CD14-positive monocyte (primary cell): ENCODE data around the gene IMPA2. TPM values are rescaled to one million over a fixed set of nuclear protein-coding genes. Genes with fewer than 3 reads are reported as not detected.

Source experiments
- DNase-seq, 3 donors: peaks; one replicate each; pipeline ENCODE4 v3.0.0-alpha.2; 2011 to 2022
- H2AFZ ChIP-seq: 2 replicates; pipeline ENCODE4 v1.6.0; 2012; ENCODE audit warnings: mild to moderate bottlenecking, low read depth, low read length, inconsistent platforms; ENCODE audit not compliant: insufficient read depth, poor library complexity, severe bottlenecking
- H3K27ac ChIP-seq, 2 donors: 1 replicate in 1 of 2; 2 replicates in 1 of 2; pipeline ENCODE4 v1.5.1; 2012 to 2013; ENCODE audit warnings: low read length in 2 of 2, control low read depth in 1 of 2, inconsistent platforms in 1 of 2, low read depth in 1 of 2, mild to moderate bottlenecking in 1 of 2
- H3K27me3 ChIP-seq, 2 donors: one replicate each; pipeline versions ENCODE4 v1.6.0 to v1.6.1; 2011 to 2013; ENCODE audit warnings: low read length in 2 of 2; ENCODE audit not compliant: control insufficient read depth in 2 of 2, insufficient read depth in 2 of 2
- H3K36me3 ChIP-seq, 2 donors: replicated peaks in 1 of 2; 1 replicate in 1 of 2; 2 replicates in 1 of 2; pipeline versions ENCODE4 v1.5.1 to v1.6.1; 2012 to 2013; ENCODE audit warnings: low read length in 2 of 2, control low read depth in 1 of 2, inconsistent platforms in 1 of 2, mild to moderate bottlenecking in 1 of 2; ENCODE audit not compliant: insufficient read depth in 2 of 2, control insufficient read depth in 1 of 2
- H3K4me1 ChIP-seq, 2 donors: 1 replicate in 1 of 2; 2 replicates in 1 of 2; pipeline versions ENCODE4 v1.5.1 to v1.6.1; 2012 to 2013; ENCODE audit warnings: low read length in 2 of 2, control low read depth in 1 of 2, inconsistent platforms in 1 of 2, mild to moderate bottlenecking in 1 of 2, moderate library complexity in 1 of 2; ENCODE audit not compliant: insufficient read depth in 2 of 2, control insufficient read depth in 1 of 2
- H3K4me2 ChIP-seq: replicated peaks from 2 replicates; pipeline ENCODE3; 2012; ENCODE audit warnings: low read length, moderate library complexity, mild to moderate bottlenecking; ENCODE audit not compliant: poor library complexity, severe bottlenecking; ENCODE audit errors: extremely low read depth
- H3K4me3 ChIP-seq, 3 experiments: fragments of 200-600 bp in 1 of 3; sonication (generic) in 1 of 3; replicated peaks in 1 of 3; 1 replicate in 2 of 3; 2 replicates in 1 of 3; pipeline ENCODE4 v1.5.1; 2011 to 2013; ENCODE audit warnings: low read length in 3 of 3, mild to moderate bottlenecking in 3 of 3, control low read depth in 2 of 3, low read depth in 2 of 3, inconsistent platforms in 1 of 3, moderate library complexity in 1 of 3
- H3K79me2 ChIP-seq: 2 replicates; pipeline ENCODE4 v1.6.0; 2012; ENCODE audit warnings: mild to moderate bottlenecking, control low read depth, inconsistent platforms, low read length, moderate library complexity; ENCODE audit not compliant: insufficient read depth
- H3K9ac ChIP-seq: 2 replicates; pipeline ENCODE4 v1.6.0; 2017; ENCODE audit warnings: low read length, mild to moderate bottlenecking; ENCODE audit not compliant: insufficient read depth, poor library complexity, severe bottlenecking
- H3K9me3 ChIP-seq, 2 donors: replicated peaks in 1 of 2; 1 replicate in 1 of 2; 2 replicates in 1 of 2; pipeline versions ENCODE4 v1.5.1 to v1.6.1; 2012 to 2013; ENCODE audit warnings: low read length in 2 of 2, control low read depth in 1 of 2; ENCODE audit not compliant: control insufficient read depth in 1 of 2, insufficient read depth in 1 of 2
- H4K20me1 ChIP-seq: 2 replicates; pipeline ENCODE4 v1.6.0; 2012; ENCODE audit warnings: mild to moderate bottlenecking, low read length, control low read depth, moderate library complexity; ENCODE audit not compliant: insufficient read depth
- H3K27ac Mint-ChIP-seq, 7 donors: one replicate each; pipeline ENCODE4 v1.8.0; 2020; ENCODE audit warnings: mild to moderate bottlenecking in 7 of 7, mixed read lengths in 7 of 7, moderate library complexity in 6 of 7, inconsistent platforms in 2 of 7
- H3K27me3 Mint-ChIP-seq, 3 donors: one replicate each; pipeline ENCODE4 v1.8.0; 2021 to 2022; ENCODE audit warnings: low read depth in 3 of 3, mild to moderate bottlenecking in 3 of 3, mixed read lengths in 3 of 3, moderate library complexity in 3 of 3, inconsistent platforms in 1 of 3
- H3K36me3 Mint-ChIP-seq, 2 donors: one replicate each; pipeline ENCODE4 v1.8.0; 2020; ENCODE audit warnings: mixed read lengths in 2 of 2, inconsistent platforms in 1 of 2, mild to moderate bottlenecking in 1 of 2
- H3K4me1 Mint-ChIP-seq: one replicate; pipeline ENCODE4 v1.8.0; 2020; ENCODE audit warnings: mild to moderate bottlenecking, mixed read lengths
- H3K4me3 Mint-ChIP-seq, 2 donors: one replicate each; pipeline ENCODE4 v1.8.0; 2020; ENCODE audit warnings: mild to moderate bottlenecking in 2 of 2, mixed read lengths in 2 of 2, moderate library complexity in 1 of 2
- H3K9me3 Mint-ChIP-seq, 7 donors: one replicate each; pipeline ENCODE4 v1.8.0; 2020 to 2022; ENCODE audit warnings: mixed read lengths in 7 of 7, mild to moderate bottlenecking in 6 of 7, moderate library complexity in 6 of 7, inconsistent platforms in 2 of 7
- WGBS: methylation state at CpG from one replicate; pipeline ENCODE4 v1.1.5; 2013; ENCODE audit warnings: missing lambda C conversion rate; ENCODE audit not compliant: insufficient coverage; 5-methylcytosine and 5-hydroxymethylcytosine counted together
- intact Hi-C, 2 donors: fragments of 100-400 bp; cut with micrococcal nuclease; formaldehyde crosslinking; loops; one replicate each; pipeline versions ENCODE4 v1.15.0 to v1.15.1; 2023
- polyA plus RNA-seq, 3 donors: library from polyadenylated mRNA; depleted of rRNA in 1 of 3; unstranded in 2 of 3; stranded (reverse) in 1 of 3; fragments of 300-500 nt in 2 of 3; fragments of >200 nt in 1 of 3; fragmentation: Illumina TruSeq in 2 of 3; gene quantifications; 1 replicate in 2 of 3; 2 replicates in 1 of 3; pipeline ENCODE4 v1.2.3, GENCODE V29; 2012 to 2021
- TF ChIP-seq, protein P1 (sequence below): fragments of 200-600 bp; IDR thresholded peaks from one replicate; pipeline ENCODE4 v1.8.0; 2022; ENCODE audit warnings: antibody characterized with exemption, mild to moderate bottlenecking

Gene IMPA2
- polyA plus RNA-seq, 3 donors: 97.4 to 186 (median 145) TPM

DNA sequence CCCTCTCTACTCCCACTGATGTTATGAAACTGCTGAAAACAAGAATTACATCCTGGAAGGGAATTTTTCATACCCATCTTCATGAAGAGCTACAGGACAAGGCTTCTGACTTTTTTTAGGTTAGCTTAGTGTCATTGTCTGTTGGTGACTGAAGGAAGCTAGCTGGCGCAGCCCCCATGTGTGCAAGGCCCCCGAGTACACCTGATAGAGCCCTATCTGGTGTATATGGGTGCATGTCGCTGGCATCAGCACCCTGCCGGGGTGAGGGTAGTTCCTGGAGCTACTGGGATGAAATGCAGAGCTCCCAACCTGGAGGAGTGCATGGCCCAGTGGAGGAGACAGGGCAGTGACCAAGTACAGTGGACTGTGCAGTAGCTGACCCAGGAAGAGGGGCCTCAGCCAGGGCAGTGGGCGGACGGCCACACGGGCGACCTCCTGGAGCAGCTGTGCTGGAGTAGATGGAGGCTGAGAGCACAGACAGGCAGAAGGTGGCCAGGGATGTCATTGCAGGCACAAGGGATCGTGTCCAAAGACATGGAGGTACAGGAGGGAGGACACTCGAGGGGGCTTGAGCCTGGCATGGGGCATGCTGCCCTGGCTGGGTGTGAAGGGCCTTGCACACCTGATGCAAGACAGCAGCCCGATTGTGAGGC lies 12.1 kb downstream of the IMPA2 start:
- Histone ChIP-seq H3K9ac (no peak overlapping the region), H3K4me1 (peaks cover 36 to 59% of the 10 kb centered on the region in 2 donors), H3K27me3 (no peaks in the 10 kb centered on the region), H4K20me1 (peaks cover 68% of the 10 kb centered on the region), H3K79me2 (peaks cover 93% of the 10 kb centered on the region), H3K4me3 (no peak overlapping the region), H3K4me2 (no peak overlapping the region), H3K9me3 (no peaks in the 10 kb centered on the region), H2AFZ (no peak overlapping the region), H3K27ac (peak overlapping the region in 1 of 2 donors; percentile 63), H3K36me3 (peaks cover 6 to 10% of the 10 kb centered on the region in 2 donors)
- TF ChIP-seq, protein P1, sequence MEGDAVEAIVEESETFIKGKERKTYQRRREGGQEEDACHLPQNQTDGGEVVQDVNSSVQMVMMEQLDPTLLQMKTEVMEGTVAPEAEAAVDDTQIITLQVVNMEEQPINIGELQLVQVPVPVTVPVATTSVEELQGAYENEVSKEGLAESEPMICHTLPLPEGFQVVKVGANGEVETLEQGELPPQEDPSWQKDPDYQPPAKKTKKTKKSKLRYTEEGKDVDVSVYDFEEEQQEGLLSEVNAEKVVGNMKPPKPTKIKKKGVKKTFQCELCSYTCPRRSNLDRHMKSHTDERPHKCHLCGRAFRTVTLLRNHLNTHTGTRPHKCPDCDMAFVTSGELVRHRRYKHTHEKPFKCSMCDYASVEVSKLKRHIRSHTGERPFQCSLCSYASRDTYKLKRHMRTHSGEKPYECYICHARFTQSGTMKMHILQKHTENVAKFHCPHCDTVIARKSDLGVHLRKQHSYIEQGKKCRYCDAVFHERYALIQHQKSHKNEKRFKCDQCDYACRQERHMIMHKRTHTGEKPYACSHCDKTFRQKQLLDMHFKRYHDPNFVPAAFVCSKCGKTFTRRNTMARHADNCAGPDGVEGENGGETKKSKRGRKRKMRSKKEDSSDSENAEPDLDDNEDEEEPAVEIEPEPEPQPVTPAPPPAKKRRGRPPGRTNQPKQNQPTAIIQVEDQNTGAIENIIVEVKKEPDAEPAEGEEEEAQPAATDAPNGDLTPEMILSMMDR: no peak
- intact Hi-C loops: loop anchor here in 1 of 2 donors (2.0 kb wide), 1 partner anchor 55 kb away; no protein-coding TSS in a partner anchor
- no peak for DNase-seq
- Mint-ChIP-seq H3K27ac (peak overlapping the region in 5 of 7 donors; percentile 9 to 74 (median 34)), H3K4me3 (no peak overlapping the region), H3K27me3 (peaks cover 0 to 2% (median 0%) of the 10 kb centered on the region in 3 donors), H3K9me3 (peaks cover 0 to 2% (median 0%) of the 10 kb centered on the region in 7 donors), H3K4me1 (peaks cover 56% of the 10 kb centered on the region), H3K36me3 (peaks cover 23 to 50% of the 10 kb centered on the region in 2 donors)
- WGBS: 97% methylated on average over 10 of the region's 11 CpGs

DNA sequence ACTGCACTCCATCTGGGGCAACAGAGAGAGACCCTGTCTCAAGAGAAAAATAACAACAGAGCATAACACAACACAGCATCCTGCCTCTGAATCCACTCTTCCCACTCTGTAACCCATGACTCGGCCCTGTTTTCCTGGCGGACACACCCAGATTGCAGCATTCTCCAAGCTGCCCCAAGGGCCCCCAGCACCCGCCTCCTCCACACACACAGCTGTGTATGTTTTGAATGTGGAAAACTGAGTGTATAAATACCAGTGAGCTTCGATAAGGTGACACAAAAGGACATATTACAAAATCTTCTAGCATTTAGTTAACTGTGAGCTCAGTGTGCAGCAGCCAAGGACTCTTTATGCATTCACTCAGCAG lies 13.0 kb downstream of the IMPA2 start:
- peaks cover 91% of the 10 kb centered on the region for H3K79me2 ChIP-seq
- TF ChIP-seq, protein P1: no peak
- no peaks in the 10 kb centered on the region for H3K9me3 ChIP-seq
- H3K4me3 ChIP-seq: no peak overlapping the region
- no peak overlapping the region for H3K4me2 ChIP-seq
- peak overlapping the region; percentile 49 to 73 for H3K27ac ChIP-seq
- no peak overlapping the region for H2AFZ ChIP-seq
- H4K20me1 ChIP-seq: peaks cover 62% of the 10 kb centered on the region
- no CpG with 5 or more reads among the region's 4 CpGs for WGBS
- no peak for DNase-seq
- H3K4me3 Mint-ChIP-seq: no peak overlapping the region
- H3K9me3 Mint-ChIP-seq: peaks cover 0 to 2% (median 0%) of the 10 kb centered on the region in 7 donors
- H3K27me3 Mint-ChIP-seq: peaks cover 0 to 2% (median 0%) of the 10 kb centered on the region in 3 donors
- H3K4me1 ChIP-seq: peaks cover 31 to 49% of the 10 kb centered on the region in 2 donors
- H3K27ac Mint-ChIP-seq: peak overlapping the region; percentile 32 to 91 (median 63)
- intact Hi-C loops: loop anchor here in 1 of 2 donors (2.0 kb wide), 1 partner anchor 56 kb away; no protein-coding TSS in a partner anchor
- no peaks in the 10 kb centered on the region for H3K27me3 ChIP-seq
- no peak overlapping the region for H3K9ac ChIP-seq
- H3K36me3 ChIP-seq: peaks cover 11 to 12% of the 10 kb centered on the region in 2 donors
- peaks cover 47% of the 10 kb centered on the region for H3K4me1 Mint-ChIP-seq
- peaks cover 22 to 49% of the 10 kb centered on the region in 2 donors for H3K36me3 Mint-ChIP-seq
